Parathyroid adenoma (tissue), 2 donors: Measurements from ENCODE around the gene DPP4.
"Not testable (repeated sequence)": the region's sequence is repeated elsewhere in the genome, so short reads cannot be mapped to it uniquely, and the experiment has no call there.

Experiments
- H2AFZ ChIP-seq: fragments of 300-600 bp; sonication (generic); one replicate; pipeline ENCODE4 v1.7.0; 2017; ENCODE audit warnings: antibody characterized with exemption, mild to moderate bottlenecking
- H3K27ac ChIP-seq: fragments of 300-600 bp; sonication (generic); one replicate; pipeline ENCODE4 v1.7.0; 2017
- H3K27me3 ChIP-seq: fragments of 300-600 bp; sonication (generic); one replicate; pipeline ENCODE4 v1.7.0; 2017; ENCODE audit warnings: low read length; ENCODE audit not compliant: control insufficient read depth, insufficient read depth
- H3K36me3 ChIP-seq: fragments of 300-600 bp; sonication (generic); one replicate; pipeline ENCODE4 v1.7.0; 2017; ENCODE audit warnings: low read length; ENCODE audit not compliant: control insufficient read depth, insufficient read depth
- H3K4me1 ChIP-seq: fragments of 300-600 bp; sonication (generic); one replicate; pipeline ENCODE4 v1.7.0; 2017; ENCODE audit warnings: control low read depth
- H3K4me2 ChIP-seq: fragments of 300-600 bp; sonication (generic); one replicate; pipeline ENCODE4 v1.7.0; 2017; ENCODE audit warnings: low read length
- H3K4me3 ChIP-seq: fragments of 300-600 bp; sonication (generic); one replicate; pipeline ENCODE4 v1.7.0; 2017; ENCODE audit warnings: low read depth, low read length
- H3K79me2 ChIP-seq: fragments of 300-600 bp; sonication (generic); one replicate; pipeline ENCODE4 v1.7.0; 2017; ENCODE audit warnings: control low read depth
- H3K9ac ChIP-seq: fragments of 300-600 bp; sonication (generic); one replicate; pipeline ENCODE4 v1.7.0; 2017; ENCODE audit warnings: mild to moderate bottlenecking
- H3K9me3 ChIP-seq: fragments of 300-600 bp; sonication (generic); one replicate; pipeline ENCODE4 v1.7.0; 2017; ENCODE audit warnings: low read length; ENCODE audit not compliant: control insufficient read depth
- TF ChIP-seq, protein P1 (sequence below): fragments of 300-600 bp; sonication (generic); IDR thresholded peaks from one replicate; pipeline ENCODE4 v1.7.0; 2017; ENCODE audit warnings: antibody characterized with exemption, mild to moderate bottlenecking
- donor health status: primary hyperparathyroidism.

The DPP4 gene

DNA sequence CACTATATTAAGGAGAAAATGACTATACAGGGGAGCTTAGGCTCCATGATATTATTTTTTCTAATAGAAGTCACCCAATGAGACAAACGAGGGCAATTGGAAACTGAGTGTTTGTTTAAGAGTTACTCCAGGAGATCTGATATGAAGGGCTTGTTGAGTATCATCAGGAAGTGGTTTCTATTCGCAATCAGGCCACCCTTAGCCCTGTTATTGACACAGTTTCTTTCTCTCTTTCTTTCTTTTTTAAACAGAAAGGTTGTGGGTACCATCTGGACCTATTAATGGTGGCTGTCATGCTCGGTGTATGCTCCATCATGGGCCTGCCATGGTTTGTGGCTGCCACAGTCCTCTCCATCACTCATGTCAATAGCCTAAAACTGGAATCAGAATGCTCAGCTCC lies 117.3 kb downstream of the DPP4 start:
- Histone ChIP-seq H3K4me1 (no peaks in the 10 kb centered on the region), H3K9me3 (no peaks in the 10 kb centered on the region), H3K27me3 (no peaks in the 10 kb centered on the region), H3K4me3 (no peak overlapping the region), H3K36me3 (no peaks in the 10 kb centered on the region), H3K27ac (no peak overlapping the region), H3K9ac (no peak overlapping the region), H3K79me2 (no peaks in the 10 kb centered on the region), H3K4me2 (no peak overlapping the region), H2AFZ (no peak overlapping the region)
- TF ChIP-seq, protein P1, sequence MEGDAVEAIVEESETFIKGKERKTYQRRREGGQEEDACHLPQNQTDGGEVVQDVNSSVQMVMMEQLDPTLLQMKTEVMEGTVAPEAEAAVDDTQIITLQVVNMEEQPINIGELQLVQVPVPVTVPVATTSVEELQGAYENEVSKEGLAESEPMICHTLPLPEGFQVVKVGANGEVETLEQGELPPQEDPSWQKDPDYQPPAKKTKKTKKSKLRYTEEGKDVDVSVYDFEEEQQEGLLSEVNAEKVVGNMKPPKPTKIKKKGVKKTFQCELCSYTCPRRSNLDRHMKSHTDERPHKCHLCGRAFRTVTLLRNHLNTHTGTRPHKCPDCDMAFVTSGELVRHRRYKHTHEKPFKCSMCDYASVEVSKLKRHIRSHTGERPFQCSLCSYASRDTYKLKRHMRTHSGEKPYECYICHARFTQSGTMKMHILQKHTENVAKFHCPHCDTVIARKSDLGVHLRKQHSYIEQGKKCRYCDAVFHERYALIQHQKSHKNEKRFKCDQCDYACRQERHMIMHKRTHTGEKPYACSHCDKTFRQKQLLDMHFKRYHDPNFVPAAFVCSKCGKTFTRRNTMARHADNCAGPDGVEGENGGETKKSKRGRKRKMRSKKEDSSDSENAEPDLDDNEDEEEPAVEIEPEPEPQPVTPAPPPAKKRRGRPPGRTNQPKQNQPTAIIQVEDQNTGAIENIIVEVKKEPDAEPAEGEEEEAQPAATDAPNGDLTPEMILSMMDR = no peak

DNA sequence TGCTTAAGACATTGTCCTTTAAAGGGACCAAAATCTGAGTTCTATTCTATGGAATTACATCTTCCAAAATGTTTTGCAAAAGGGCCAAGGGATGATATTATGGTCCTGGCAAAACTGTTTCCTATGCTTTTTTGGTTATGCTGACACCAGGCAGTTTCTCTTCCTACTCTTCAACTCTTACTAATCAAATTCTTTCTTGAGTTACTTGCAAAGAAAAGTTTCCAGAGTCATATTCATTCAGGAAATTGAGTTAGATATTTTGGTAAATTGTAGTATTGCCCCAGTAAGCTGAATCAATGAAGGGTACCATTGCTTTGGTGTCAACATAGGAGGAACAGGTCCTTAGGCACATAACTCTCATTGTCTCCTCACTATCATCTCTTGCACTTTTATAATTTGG lies 118.8 kb downstream of the DPP4 start:
- H3K27ac ChIP-seq = no peak overlapping the region
- no peaks in the 10 kb centered on the region for H3K9me3 ChIP-seq
- H3K79me2 ChIP-seq = no peaks in the 10 kb centered on the region
- no peak overlapping the region for H3K9ac ChIP-seq
- H3K4me3 ChIP-seq = no peak overlapping the region
- no peak overlapping the region for H3K4me2 ChIP-seq
- no peaks in the 10 kb centered on the region for H3K36me3 ChIP-seq
- H3K27me3 ChIP-seq = no peaks in the 10 kb centered on the region
- no peaks in the 10 kb centered on the region for H3K4me1 ChIP-seq
- no peak overlapping the region for H2AFZ ChIP-seq
- TF ChIP-seq, protein P1 = no peak

DNA sequence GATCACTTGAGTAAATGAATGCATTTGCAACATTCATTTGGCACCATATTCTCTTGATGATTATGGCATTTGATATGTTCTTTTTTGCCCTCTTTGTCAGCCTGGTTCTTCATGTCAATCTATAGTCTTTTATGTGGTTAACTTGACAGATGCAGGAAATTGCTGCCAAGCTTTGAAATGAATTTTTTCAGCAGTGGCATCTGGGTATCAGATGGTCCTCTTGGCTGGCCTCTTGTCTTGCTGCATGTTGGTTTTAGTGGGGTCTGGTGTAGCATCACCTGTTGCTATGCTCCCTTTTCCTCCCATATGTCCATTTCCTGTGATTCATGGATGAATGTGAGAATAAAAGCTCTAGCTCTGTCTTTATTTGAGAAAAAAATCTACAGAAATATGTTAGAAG lies 119.9 kb downstream of the DPP4 start:
- H2AFZ ChIP-seq = no peak overlapping the region
- no peak overlapping the region for H3K27ac ChIP-seq
- H3K9ac ChIP-seq = no peak overlapping the region
- H3K9me3 ChIP-seq = no peaks in the 10 kb centered on the region
- no peaks in the 10 kb centered on the region for H3K36me3 ChIP-seq
- no peaks in the 10 kb centered on the region for H3K27me3 ChIP-seq
- no peak overlapping the region for H3K4me3 ChIP-seq
- H3K4me2 ChIP-seq = no peak overlapping the region
- H3K4me1 ChIP-seq = no peaks in the 10 kb centered on the region
- H3K79me2 ChIP-seq = no peaks in the 10 kb centered on the region
- TF ChIP-seq, protein P1 = no peak

DNA sequence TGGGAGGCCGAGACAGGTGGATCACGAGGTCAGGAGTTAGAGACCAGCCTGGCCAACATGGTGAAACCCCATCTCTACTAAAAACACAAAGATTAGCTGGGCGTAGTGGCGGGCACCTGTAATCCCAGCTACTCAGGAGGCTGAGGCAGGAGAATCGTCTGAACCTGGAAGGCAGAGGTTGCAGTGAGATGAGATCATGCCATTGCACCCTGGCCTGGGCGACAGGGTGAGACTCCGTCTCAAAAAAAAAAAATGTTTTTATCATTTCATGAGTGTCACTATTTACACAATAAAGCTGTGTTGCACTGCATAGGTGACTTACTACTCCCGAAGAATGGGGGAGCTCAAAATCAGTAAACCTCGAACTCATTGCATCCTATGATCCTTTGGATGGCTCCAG lies 120.6 kb downstream of the DPP4 start:
- H3K27ac ChIP-seq, H3K79me2 ChIP-seq, H3K27me3 ChIP-seq, H2AFZ ChIP-seq, H3K4me3 ChIP-seq, H3K36me3 ChIP-seq, H3K4me1 ChIP-seq, H3K4me2 ChIP-seq, H3K9me3 ChIP-seq, H3K9ac ChIP-seq: not testable (repeated sequence)

DNA sequence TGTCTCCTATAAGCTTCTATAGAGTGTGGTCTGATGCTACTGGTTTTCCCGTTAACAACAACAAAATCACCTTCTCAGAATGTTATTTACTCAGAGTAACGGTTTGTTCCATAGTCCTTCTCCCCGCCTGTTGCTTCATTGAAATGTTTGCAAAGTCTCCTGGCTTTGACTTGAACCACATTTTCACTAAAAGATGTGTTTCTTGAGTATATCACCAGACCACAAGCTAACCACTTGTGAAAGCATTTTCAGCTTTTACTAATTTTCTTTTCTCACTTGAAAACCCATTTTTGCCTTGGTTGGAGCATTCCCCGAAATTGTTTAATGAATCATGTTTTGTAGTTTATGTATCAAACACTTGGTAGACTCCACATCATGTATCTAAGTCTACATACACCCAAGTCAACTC lies 121.2 kb downstream of the DPP4 start:
- Histone ChIP-seq H3K4me1 (no peaks in the 10 kb centered on the region), H2AFZ (no peak overlapping the region), H3K4me3 (no peak overlapping the region), H3K9ac (no peak overlapping the region), H3K4me2 (no peak overlapping the region), H3K9me3 (no peaks in the 10 kb centered on the region), H3K27ac (no peak overlapping the region), H3K27me3 (no peaks in the 10 kb centered on the region), H3K79me2 (no peaks in the 10 kb centered on the region), H3K36me3 (no peaks in the 10 kb centered on the region)
- TF ChIP-seq, protein P1 = no peak
